ELF-1 (cell line): ENCODE data around the gene THOC6.
"Not testable (repeated sequence)": the region's sequence is repeated elsewhere in the genome, so short reads cannot be mapped to it uniquely, and the experiment has no call there.

ENCODE experiments used
- DNase-seq: peaks from one replicate; pipeline ENCODE4 v3.0.0-alpha.2; 2016; ENCODE audit warnings: low read depth, low spot score

Gene THOC6

GRCh38 chr16:3030222-3031212 lies 6.7 kb downstream of the THOC6 start:
- no peak for DNase-seq

GRCh38 chr16:3032624-3033023 lies 8.8 kb downstream of the THOC6 start:
- DNase-seq: no peak

GRCh38 chr16:3035289-3035971 lies 11.6 kb downstream of the THOC6 start:
- DNase-seq: no peak

GRCh38 chr16:3035972-3036725 lies 12.3 kb downstream of the THOC6 start:
- no peak for DNase-seq

GRCh38 chr16:3036726-3037315 lies 13.0 kb downstream of the THOC6 start, which contains the start of gene BICDL2:
TSS of gene BICDL2 (minus strand) at chr16:3036944. CDS start at chr16:3035496, 1,448 bp downstream.
- DNase-seq: peak; percentile 7

- DNase-seq: peak; percentile 46
Observed at GRCh38 chr16:3038256-3038655, 14.4 kb downstream of the THOC6 start.

- no peak for DNase-seq
Observed at GRCh38 chr16:3038896-3039295, 15.1 kb downstream of the THOC6 start.

- no peak for DNase-seq
Observed at GRCh38 chr16:3042376-3042775, 18.5 kb downstream of the THOC6 start.

GRCh38 chr16:3044708-3045107 lies 20.9 kb downstream of the THOC6 start:
- DNase-seq: no peak

- DNase-seq: peak; percentile 32
Observed at GRCh38 chr16:3045758-3046640, 22.2 kb downstream of the THOC6 start, which contains the start of gene MMP25. TSS of gene MMP25 (plus strand) at chr16:3046561. CDS start at chr16:3046918, 357 bp downstream.

GRCh38 chr16:3046641-3047386 lies 23.0 kb downstream of the THOC6 start:
- no peak for DNase-seq

- no peak for DNase-seq
Observed at GRCh38 chr16:3047387-3047720, 23.5 kb downstream of the THOC6 start.

- DNase-seq: no peak
Observed at GRCh38 chr16:3049921-3050481, 26.2 kb downstream of the THOC6 start.

GRCh38 chr16:3050487-3050886 lies 26.7 kb downstream of the THOC6 start:
- DNase-seq: no peak

- no peak for DNase-seq
Observed at GRCh38 chr16:3051009-3051408, 27.2 kb downstream of the THOC6 start.

- no peak for DNase-seq
Observed at GRCh38 chr16:3051494-3051893, 27.7 kb downstream of the THOC6 start.

- not testable (repeated sequence) for DNase-seq
Observed at GRCh38 chr16:3052571-3053329, 28.9 kb downstream of the THOC6 start.

- DNase-seq: not testable (repeated sequence)
Observed at GRCh38 chr16:3053330-3053710, 29.5 kb downstream of the THOC6 start.
